GM12878 (cell line): ENCODE results near the gene MAGEA10.

Experiments used
- BHLHE40 ChIP-seq, 2 experiments: fragments of 450-650 bp in 1 of 2; IDR thresholded peaks; 2 replicates each; pipeline ENCODE4 v1.6.1; 2011 to 2017; ENCODE audit warnings: low read depth in 2 of 2, borderline replicate concordance in 1 of 2, improper control_type of control experiment in 1 of 2, low read length in 1 of 2, mild to moderate bottlenecking in 1 of 2
- CEBPZ ChIP-seq: fragments of 150-350 bp; IDR thresholded peaks from 2 replicates; pipeline ENCODE4 v1.6.1; 2016; ENCODE audit warnings: low read depth, low read length
- CTCF ChIP-seq, 3 experiments: IDR thresholded peaks in 2 of 3; conservative IDR thresholded peaks in 1 of 3; 2 replicates each; pipeline ENCODE4 v1.5.1; 2011; ENCODE audit warnings: low read depth in 3 of 3, low read length in 3 of 3, mild to moderate bottlenecking in 3 of 3, control low read depth in 2 of 3, moderate library complexity in 2 of 3, inconsistent platforms in 1 of 3, mixed read lengths in 1 of 3; ENCODE audit not compliant: control insufficient read depth in 2 of 3, insufficient read depth in 1 of 3; ENCODE audit errors: extremely low read depth in 1 of 3
- EZH2 ChIP-seq: IDR thresholded peaks from 2 replicates; pipeline ENCODE4 v1.6.1; 2012; ENCODE audit warnings: low read depth, mild to moderate bottlenecking, control low read depth, inconsistent platforms, low read length, borderline replicate concordance; ENCODE audit not compliant: control insufficient read depth
- MAX ChIP-seq: IDR thresholded peaks from 2 replicates; pipeline ENCODE4 v1.6.1; 2012; ENCODE audit warnings: low read depth, low read length, improper control_type of control experiment
- POLR2A ChIP-seq: IDR thresholded peaks from 2 replicates; pipeline ENCODE4 v1.6.1; 2011; ENCODE audit warnings: low read depth, mild to moderate bottlenecking, low read length
- POLR2AphosphoS5 ChIP-seq: IDR thresholded peaks from 2 replicates; pipeline ENCODE4 v1.6.1; 2011; ENCODE audit warnings: mild to moderate bottlenecking, low read length, inconsistent platforms
- RBBP5 ChIP-seq: fragments of 200-600 bp; sonication (generic); conservative IDR thresholded peaks from 2 replicates; pipeline ENCODE4 v1.6.1; 2016
- RELA ChIP-seq: fragments of 450-650 bp; IDR thresholded peaks from 2 replicates; pipeline ENCODE4 v1.8.0; 2014; ENCODE audit warnings: borderline replicate concordance; ENCODE audit not compliant: partially characterized antibody
- REST ChIP-seq: IDR thresholded peaks from 2 replicates; pipeline ENCODE4 v1.6.1; 2012; ENCODE audit warnings: mild to moderate bottlenecking, low read depth, low read length
- SKIL ChIP-seq: fragments of 450-650 bp; IDR thresholded peaks from 2 replicates; pipeline ENCODE4 v1.6.1; 2017; ENCODE audit warnings: mild to moderate bottlenecking, low read depth, inconsistent platforms; ENCODE audit not compliant: poor library complexity, severe bottlenecking
- SRF ChIP-seq, 2 experiments: IDR thresholded peaks; 2 replicates each; pipeline ENCODE4 v1.6.1; 2011; ENCODE audit warnings: low read depth in 2 of 2, low read length in 2 of 2, mild to moderate bottlenecking in 1 of 2, moderate library complexity in 1 of 2
- TCF12 ChIP-seq: IDR thresholded peaks from 2 replicates; pipeline ENCODE4 v1.6.1; 2011; ENCODE audit warnings: low read depth, mild to moderate bottlenecking, low read length
- YY1 ChIP-seq: IDR thresholded peaks from 2 replicates; pipeline ENCODE4 v1.6.1; 2011; ENCODE audit warnings: low read depth, mild to moderate bottlenecking, low read length

GRCh38 chrX:152155766-152156310, 17.5 kb upstream of the MAGEA10 start:
- TF ChIP-seq SRF (IDR thresholded peaks at IDR 0.05; ENCODE audit: low read depth in 2 of 2, low read length in 2 of 2), result no peak
- no peak for TF ChIP-seq CTCF (IDR thresholded peaks at IDR 0.05 in 2 of 3, conservative IDR thresholded peaks at IDR 0.05 in 1 of 3; ENCODE audit: control insufficient read depth in 2 of 3, extremely low read depth in 1 of 3, insufficient read depth in 1 of 3, low read depth in 3 of 3, low read length in 3 of 3)
- TF ChIP-seq RELA, result no peak
- TF ChIP-seq BHLHE40 (IDR thresholded peaks at IDR 0.05; ENCODE audit: borderline replicate concordance in 1 of 2, low read depth in 2 of 2, low read length in 1 of 2), result no peak
- TF ChIP-seq RBBP5, result no peak
- no peak for TF ChIP-seq TCF12
- TF ChIP-seq SKIL, result no peak
- TF ChIP-seq CEBPZ, result no peak
- TF ChIP-seq EZH2, result no peak
- no peak for TF ChIP-seq REST
- no peak for TF ChIP-seq POLR2AphosphoS5
- no peak for TF ChIP-seq YY1
- TF ChIP-seq POLR2A, result no peak
- no peak for TF ChIP-seq MAX
